Fibroblast of mammary gland (primary cell): ENCODE results near the gene DCLK1.

ENCODE experiments used
- DNase-seq: peaks from one replicate; pipeline ENCODE4 v3.0.0-alpha.2; 2010; ENCODE audit warnings: low read depth
- H3K4me3 ChIP-seq: 2 replicates; pipeline ENCODE4 v1.5.1; 2011; ENCODE audit warnings: low read depth, mild to moderate bottlenecking, low read length, moderate library complexity; ENCODE audit not compliant: control insufficient read depth
- CTCF ChIP-seq: conservative IDR thresholded peaks from 2 replicates; pipeline ENCODE4 v1.5.1; 2011; ENCODE audit warnings: low read depth, low read length, inconsistent platforms; ENCODE audit not compliant: control insufficient read depth, insufficient read depth

Gene DCLK1

DNA sequence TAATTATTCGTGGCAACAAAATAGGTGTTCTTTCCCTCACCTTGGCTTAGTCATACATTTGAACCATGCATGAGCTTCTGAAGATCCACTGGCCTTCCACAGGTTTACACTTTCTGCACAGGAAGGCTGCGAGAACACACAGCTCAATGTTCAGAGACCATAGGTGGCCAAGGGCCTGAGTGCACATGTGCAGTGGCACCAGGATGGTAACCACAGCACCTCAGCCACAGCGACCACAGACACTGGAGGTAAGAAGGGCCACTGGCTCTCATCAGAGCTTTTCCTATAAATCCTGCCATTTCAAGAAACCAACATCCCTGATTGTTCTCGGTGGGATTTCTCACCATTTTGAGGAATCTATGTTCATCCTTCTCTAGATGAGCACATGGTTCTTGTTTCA lies 1.6 kb downstream of the DCLK1 start:
- peak overlapping the region; percentile 61 for H3K4me3 ChIP-seq
- no peak for DNase-seq
- TF ChIP-seq CTCF, result no peak

DNA sequence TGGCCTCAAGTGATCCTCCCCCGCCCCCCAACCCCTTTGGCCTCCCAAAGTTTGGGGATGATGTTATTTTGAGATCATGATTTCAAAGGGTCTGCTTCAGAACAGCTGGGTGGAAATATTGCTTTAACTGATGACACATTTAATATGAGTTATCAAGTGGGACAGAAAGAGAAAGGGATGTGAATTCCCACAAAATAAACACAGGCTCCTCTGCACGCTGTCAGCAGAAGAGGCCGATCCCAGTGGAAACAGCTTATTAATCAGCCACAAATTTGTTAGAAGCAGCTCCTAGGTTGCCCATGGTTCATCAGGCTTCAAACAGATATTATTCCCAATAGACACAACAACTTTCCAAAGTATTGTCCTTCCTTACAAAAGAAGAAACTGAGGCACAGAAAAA lies 4.7 kb downstream of the DCLK1 start:
- peak; percentile 20 for DNase-seq
- no peak overlapping the region for H3K4me3 ChIP-seq
- TF ChIP-seq CTCF, result no peak

GRCh38 chr13:36125841-36126240 lies 5.3 kb downstream of the DCLK1 start:
- H3K4me3 ChIP-seq, result no peak overlapping the region
- no peak for TF ChIP-seq CTCF
- no peak for DNase-seq

DNA sequence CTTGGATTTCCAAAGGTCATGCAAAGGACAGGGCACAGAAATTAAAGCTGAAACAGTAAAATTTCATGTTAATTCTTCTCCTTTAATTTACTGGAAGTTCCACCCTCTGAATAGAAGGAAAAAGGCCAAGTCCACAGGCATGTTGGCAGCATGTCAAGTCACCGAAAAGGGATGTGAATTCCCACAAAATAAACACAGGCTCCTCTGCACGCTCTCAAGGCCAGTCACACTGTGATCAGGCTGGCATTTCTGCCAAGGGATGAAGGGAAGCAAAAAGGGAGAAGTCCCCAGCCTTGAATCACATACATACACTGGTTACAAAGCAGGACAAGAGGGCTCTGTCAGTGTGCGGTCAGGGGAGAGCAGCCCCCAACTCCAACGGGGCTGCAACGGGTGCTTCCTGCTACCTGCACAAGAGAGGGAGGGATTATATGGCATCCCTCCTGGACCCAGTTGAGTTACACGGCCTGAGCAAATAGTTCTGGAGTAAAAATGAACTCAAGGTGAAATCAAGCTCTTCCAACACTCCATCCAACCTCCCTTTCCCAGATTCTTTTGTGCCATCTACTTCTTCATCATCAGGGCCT lies 6.9 kb downstream of the DCLK1 start:
- H3K4me3 ChIP-seq, result no peak overlapping the region
- no peak for TF ChIP-seq CTCF
- DNase-seq, result peak; percentile 75

DNA sequence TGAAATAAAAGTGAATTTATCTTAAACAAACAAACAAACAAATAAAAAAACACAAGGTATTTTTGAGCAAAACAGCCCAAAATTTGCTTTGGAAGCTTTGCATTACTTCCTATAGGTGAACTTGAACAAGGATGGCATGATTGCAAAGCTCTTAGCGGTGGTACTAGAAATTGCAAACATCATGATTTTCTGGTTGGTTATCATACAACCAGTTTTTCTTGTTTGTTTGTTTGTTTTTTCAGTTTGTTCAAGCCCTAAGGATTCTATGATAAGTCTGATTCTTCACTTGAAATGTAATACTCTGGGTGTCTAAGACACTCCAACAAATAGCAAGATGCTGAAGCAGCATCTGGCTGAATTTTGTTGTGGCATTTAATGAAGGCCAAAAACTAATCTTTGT lies 15.9 kb downstream of the DCLK1 start:
- no peak for DNase-seq
- no peak overlapping the region for H3K4me3 ChIP-seq
- no peak for TF ChIP-seq CTCF

GRCh38 chr13:36114233-36114632 lies 16.9 kb downstream of the DCLK1 start:
- no peak for TF ChIP-seq CTCF
- no peak for DNase-seq
- no peak overlapping the region for H3K4me3 ChIP-seq

DNA sequence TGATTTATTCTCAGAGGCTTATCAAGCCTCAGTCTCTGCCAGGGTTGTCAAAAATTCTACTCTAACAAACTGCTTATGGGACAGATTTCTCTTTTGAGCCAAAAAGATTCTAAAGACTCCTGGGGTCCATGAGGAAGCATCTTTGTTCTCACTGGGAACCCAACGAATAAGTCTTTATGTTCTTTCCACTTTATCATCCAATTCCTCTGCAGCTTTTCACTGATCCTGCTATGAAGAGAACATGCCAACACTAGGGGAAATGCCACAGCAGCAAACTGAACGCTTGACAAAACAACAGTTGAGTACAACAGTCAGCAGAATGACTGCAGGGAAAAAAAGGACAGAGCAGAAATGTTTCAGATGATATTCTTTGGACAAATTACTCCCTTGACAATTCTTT lies 22.2 kb downstream of the DCLK1 start:
- no peak for TF ChIP-seq CTCF
- DNase-seq, result no peak
- no peak overlapping the region for H3K4me3 ChIP-seq
